ENCODE results near the gene ACKR2. TPM values are rescaled to one million over a fixed set of nuclear protein-coding genes. Genes with fewer than 3 reads are reported as not detected.

Gene ACKR2
- total and polyA plus RNA-seq, 2 of the 13 experiments (the other 11 are each of a cell fraction or from before 2014, with no cell fraction given), result 1.1 to 1.9 TPM

DNA sequence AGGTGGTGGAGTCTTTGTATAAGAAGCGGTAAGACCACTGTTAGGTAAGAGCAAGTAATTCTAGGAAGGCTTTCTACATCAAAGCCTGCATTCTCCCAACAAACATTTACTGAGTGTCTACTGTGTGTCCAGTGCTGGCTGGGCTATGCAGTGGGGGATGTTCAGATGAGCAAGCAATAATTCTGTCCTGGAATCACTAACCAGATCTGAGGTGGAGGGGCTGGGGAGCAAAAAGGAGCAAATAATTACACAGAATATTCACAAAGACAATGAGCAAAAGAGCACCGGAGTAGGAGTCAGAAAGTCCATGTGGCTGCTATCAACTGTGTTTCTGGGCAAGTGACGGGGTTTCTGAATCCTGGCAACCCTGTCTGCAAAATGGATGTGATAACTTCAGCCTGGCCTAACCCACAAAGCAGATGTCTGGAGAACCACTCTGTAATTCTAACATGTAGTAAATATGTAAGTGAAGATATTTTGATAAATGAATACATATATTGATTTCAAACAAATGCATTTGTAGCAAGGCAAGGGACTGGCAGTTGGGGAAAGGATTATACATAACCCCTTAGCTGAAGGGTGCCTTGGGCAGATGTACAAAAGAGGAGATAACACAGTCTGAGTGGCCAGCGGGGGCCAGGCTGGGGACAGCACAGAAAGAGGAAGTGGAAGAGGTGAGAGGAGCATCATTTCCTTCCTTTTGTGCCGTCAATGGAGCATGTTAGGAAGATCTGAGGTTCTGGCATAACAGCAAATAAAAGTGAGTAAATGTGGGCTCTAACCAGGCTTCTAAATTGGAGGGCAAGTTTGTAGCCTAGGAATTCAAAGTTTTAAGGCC, 37.7 kb downstream of the ACKR2 start (continued):
- TF ChIP-seq, protein P1, sequence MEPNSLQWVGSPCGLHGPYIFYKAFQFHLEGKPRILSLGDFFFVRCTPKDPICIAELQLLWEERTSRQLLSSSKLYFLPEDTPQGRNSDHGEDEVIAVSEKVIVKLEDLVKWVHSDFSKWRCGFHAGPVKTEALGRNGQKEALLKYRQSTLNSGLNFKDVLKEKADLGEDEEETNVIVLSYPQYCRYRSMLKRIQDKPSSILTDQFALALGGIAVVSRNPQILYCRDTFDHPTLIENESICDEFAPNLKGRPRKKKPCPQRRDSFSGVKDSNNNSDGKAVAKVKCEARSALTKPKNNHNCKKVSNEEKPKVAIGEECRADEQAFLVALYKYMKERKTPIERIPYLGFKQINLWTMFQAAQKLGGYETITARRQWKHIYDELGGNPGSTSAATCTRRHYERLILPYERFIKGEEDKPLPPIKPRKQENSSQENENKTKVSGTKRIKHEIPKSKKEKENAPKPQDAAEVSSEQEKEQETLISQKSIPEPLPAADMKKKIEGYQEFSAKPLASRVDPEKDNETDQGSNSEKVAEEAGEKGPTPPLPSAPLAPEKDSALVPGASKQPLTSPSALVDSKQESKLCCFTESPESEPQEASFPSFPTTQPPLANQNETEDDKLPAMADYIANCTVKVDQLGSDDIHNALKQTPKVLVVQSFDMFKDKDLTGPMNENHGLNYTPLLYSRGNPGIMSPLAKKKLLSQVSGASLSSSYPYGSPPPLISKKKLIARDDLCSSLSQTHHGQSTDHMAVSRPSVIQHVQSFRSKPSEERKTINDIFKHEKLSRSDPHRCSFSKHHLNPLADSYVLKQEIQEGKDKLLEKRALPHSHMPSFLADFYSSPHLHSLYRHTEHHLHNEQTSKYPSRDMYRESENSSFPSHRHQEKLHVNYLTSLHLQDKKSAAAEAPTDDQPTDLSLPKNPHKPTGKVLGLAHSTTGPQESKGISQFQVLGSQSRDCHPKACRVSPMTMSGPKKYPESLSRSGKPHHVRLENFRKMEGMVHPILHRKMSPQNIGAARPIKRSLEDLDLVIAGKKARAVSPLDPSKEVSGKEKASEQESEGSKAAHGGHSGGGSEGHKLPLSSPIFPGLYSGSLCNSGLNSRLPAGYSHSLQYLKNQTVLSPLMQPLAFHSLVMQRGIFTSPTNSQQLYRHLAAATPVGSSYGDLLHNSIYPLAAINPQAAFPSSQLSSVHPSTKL (CRISPR knock-in tag; IDR thresholded peaks at IDR 0.05), result peak; percentile 62; the same call in 1 of the 2 replicates
- TF ChIP-seq ZFP90 (CRISPR knock-in tag; IDR thresholded peaks at IDR 0.05; ENCODE audit: borderline replicate concordance) (no peak), CBX2 (IDR thresholded peaks at IDR 0.05; ENCODE audit: low read depth, low read length) (no peak), CBX2 (CRISPR knock-in tag; IDR thresholded peaks at IDR 0.05; ENCODE audit: low read depth) (no peak), RAD51 (IDR thresholded peaks at IDR 0.05; ENCODE audit: borderline replicate concordance) (no peak), MAFG (CRISPR knock-in tag; IDR thresholded peaks at IDR 0.05) (no peak), ISL2 (CRISPR knock-in tag; IDR thresholded peaks at IDR 0.05) (0 out of 2 replicates have a peak, but pooled peaks have one; percentile 25), ZBTB10 (CRISPR knock-in tag; IDR thresholded peaks at IDR 0.05; ENCODE audit: borderline replicate concordance) (no peak), RFXANK (CRISPR knock-in tag; IDR thresholded peaks at IDR 0.05) (no peak), SNRNP70 (IDR thresholded peaks at IDR 0.05; ENCODE audit: low read depth, low read length) (no peak), ZNF703 (CRISPR knock-in tag; IDR thresholded peaks at IDR 0.05; ENCODE audit: borderline replicate concordance) (no peak), ONECUT2 (CRISPR knock-in tag; IDR thresholded peaks at IDR 0.05) (no peak), ZNF691 (CRISPR knock-in tag; IDR thresholded peaks at IDR 0.05; ENCODE audit: borderline replicate concordance, low read depth) (peak; percentile 88), NFE2 (CRISPR knock-in tag; IDR thresholded peaks at IDR 0.05) (no peak; the same call in 1 of the 2 replicates), MED1 (CRISPR knock-in tag; IDR thresholded peaks at IDR 0.05) (peak; percentile 61), KLF13 (CRISPR knock-in tag; IDR thresholded peaks at IDR 0.05) (no peak), TCF7L2 (IDR thresholded peaks at IDR 0.05; ENCODE audit: low read depth, low read length) (no peak), HHEX (CRISPR knock-in tag; IDR thresholded peaks at IDR 0.05) (no peak)
- TF ChIP-seq, protein P2, sequence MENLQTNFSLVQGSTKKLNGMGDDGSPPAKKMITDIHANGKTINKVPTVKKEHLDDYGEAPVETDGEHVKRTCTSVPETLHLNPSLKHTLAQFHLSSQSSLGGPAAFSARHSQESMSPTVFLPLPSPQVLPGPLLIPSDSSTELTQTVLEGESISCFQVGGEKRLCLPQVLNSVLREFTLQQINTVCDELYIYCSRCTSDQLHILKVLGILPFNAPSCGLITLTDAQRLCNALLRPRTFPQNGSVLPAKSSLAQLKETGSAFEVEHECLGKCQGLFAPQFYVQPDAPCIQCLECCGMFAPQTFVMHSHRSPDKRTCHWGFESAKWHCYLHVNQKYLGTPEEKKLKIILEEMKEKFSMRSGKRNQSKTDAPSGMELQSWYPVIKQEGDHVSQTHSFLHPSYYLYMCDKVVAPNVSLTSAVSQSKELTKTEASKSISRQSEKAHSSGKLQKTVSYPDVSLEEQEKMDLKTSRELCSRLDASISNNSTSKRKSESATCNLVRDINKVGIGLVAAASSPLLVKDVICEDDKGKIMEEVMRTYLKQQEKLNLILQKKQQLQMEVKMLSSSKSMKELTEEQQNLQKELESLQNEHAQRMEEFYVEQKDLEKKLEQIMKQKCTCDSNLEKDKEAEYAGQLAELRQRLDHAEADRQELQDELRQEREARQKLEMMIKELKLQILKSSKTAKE (CRISPR knock-in tag; IDR thresholded peaks at IDR 0.05; ENCODE audit: borderline replicate concordance), result peak; percentile 26; the same call in 1 of the 2 replicates
